H1 (cell line): ENCODE measurements around the gene IFNGR1. TPM values are rescaled to one million over a fixed set of nuclear protein-coding genes. Genes with fewer than 3 reads are reported as not detected.

Source experiments
- CTCF ChIA-PET: fragments of 300-600 bp; sonication (Branson Sonifier 250); formaldehyde crosslinking; loops from one replicate; lab custom pipeline; 2021; ENCODE audit not compliant: partially characterized antibody; lab: Charles Lee
- POLR2A ChIA-PET: fragments of 300-600 bp; sonication (Branson Sonifier 250); formaldehyde crosslinking; loops from one replicate; lab custom pipeline; 2021; ENCODE audit warnings: inconsistent platforms; ENCODE audit not compliant: partially characterized antibody; lab: Charles Lee
- DNase-seq, 2 experiments: peaks; one replicate each; pipeline versions ENCODE4 v3.0.0 to v3.0.0-alpha.2; 2010 to 2022; ENCODE audit warnings: low spot score in 2 of 2, low read depth in 1 of 2, mixed read lengths in 1 of 2
- FAIRE-seq: peaks from 2 replicates; lab custom pipeline; 2011; peaks lifted over from hg19 to GRCh38; lab: Jason Lieb, UNC
- H2AFZ ChIP-seq: 2 replicates; pipeline ENCODE4 v1.8.1; 2012; ENCODE audit warnings: low read length, inconsistent platforms
- H2AK5ac ChIP-seq: 2 replicates; pipeline ENCODE4 v1.6.1; 2013; ENCODE audit warnings: low read depth, low read length
- H2BK120ac ChIP-seq: replicated peaks from 2 replicates; pipeline ENCODE3; 2013; ENCODE audit warnings: low read depth, low read length, inconsistent platforms
- H2BK12ac ChIP-seq: 2 replicates; pipeline ENCODE4 v1.6.1; 2013; ENCODE audit warnings: low read depth, low read length
- H2BK15ac ChIP-seq: 2 replicates; pipeline ENCODE4 v1.6.1; 2013; ENCODE audit warnings: low read length
- H2BK20ac ChIP-seq: 2 replicates; pipeline ENCODE4 v1.6.1; 2013; ENCODE audit warnings: low read length
- H2BK5ac ChIP-seq: 2 replicates; pipeline ENCODE4 v1.6.1; 2013; ENCODE audit warnings: low read depth, low read length
- H3K14ac ChIP-seq: 2 replicates; pipeline ENCODE4 v1.6.1; 2013; ENCODE audit warnings: inconsistent platforms; ENCODE audit not compliant: insufficient read length
- H3K18ac ChIP-seq: 2 replicates; pipeline ENCODE4 v1.6.1; 2013; ENCODE audit warnings: low read length; ENCODE audit errors: extremely low read depth
- H3K23ac ChIP-seq: 2 replicates; pipeline ENCODE4 v1.6.1; 2013; ENCODE audit warnings: inconsistent platforms; ENCODE audit not compliant: insufficient read length
- H3K23me2 ChIP-seq: 2 replicates; pipeline ENCODE4 v1.6.1; 2013; ENCODE audit warnings: low read depth, low read length
- H3K27ac ChIP-seq: 2 replicates; pipeline ENCODE4 v1.6.1; 2011; ENCODE audit warnings: low read depth, low read length, inconsistent platforms
- H3K27me3 ChIP-seq, 4 experiments: replicated peaks in 1 of 4; 1 replicate in 1 of 4; 2 replicates in 3 of 4; pipeline versions ENCODE4 v1.6.1 to v1.8.1; 2011 to 2013; ENCODE audit warnings: low read length in 3 of 4, mild to moderate bottlenecking in 3 of 4, inconsistent platforms in 2 of 4, mixed read lengths in 2 of 4, moderate library complexity in 1 of 4; ENCODE audit not compliant: control insufficient read depth in 3 of 4, insufficient read depth in 3 of 4; ENCODE audit errors: extremely low read depth in 1 of 4
- H3K36me3 ChIP-seq, 4 experiments: 2 replicates each; pipeline versions ENCODE4 v1.6.1 to v1.8.1; 2011 to 2013; ENCODE audit warnings: mild to moderate bottlenecking in 4 of 4, low read length in 3 of 4, moderate library complexity in 2 of 4, control low read depth in 1 of 4, inconsistent platforms in 1 of 4; ENCODE audit not compliant: insufficient read depth in 4 of 4, control insufficient read depth in 2 of 4
- H3K4ac ChIP-seq: replicated peaks from 2 replicates; pipeline ENCODE3; 2013; ENCODE audit warnings: low read length, low read depth, mixed read lengths, inconsistent platforms; ENCODE audit not compliant: insufficient read length
- H3K4me1 ChIP-seq, 4 experiments: replicated peaks in 1 of 4; 1 replicate in 1 of 4; 2 replicates in 3 of 4; pipeline versions ENCODE4 v1.6.1 to v1.8.1; 2011 to 2013; ENCODE audit warnings: low read length in 3 of 4, inconsistent platforms in 2 of 4, mixed read lengths in 1 of 4; ENCODE audit not compliant: insufficient read depth in 4 of 4, control insufficient read depth in 3 of 4
- H3K4me2 ChIP-seq, 2 experiments: 2 replicates each; pipeline versions ENCODE4 v1.6.1 to v1.8.1; 2011 to 2013; ENCODE audit warnings: low read depth in 2 of 2, low read length in 2 of 2, control low read depth in 1 of 2, inconsistent platforms in 1 of 2, mild to moderate bottlenecking in 1 of 2; ENCODE audit not compliant: insufficient read depth in 1 of 2
- H3K4me3 ChIP-seq, 4 experiments: fragments of 200-600, 300-600 bp in 1 of 4; sonication (generic), shearing (Covaris generic), sonication (Bioruptor Twin) in 1 of 4; 2 replicates each; pipeline versions ENCODE4 v1.5.1 to v1.8.1; 2011 to 2016; ENCODE audit warnings: low read length in 4 of 4, low read depth in 3 of 4, control low read depth in 2 of 4, inconsistent platforms in 2 of 4, mild to moderate bottlenecking in 2 of 4, mixed read lengths in 1 of 4, moderate library complexity in 1 of 4; ENCODE audit not compliant: insufficient read depth in 2 of 4; ENCODE audit errors: extremely low read depth in 1 of 4
- H3K56ac ChIP-seq: replicated peaks from 2 replicates; pipeline ENCODE3; 2013; ENCODE audit warnings: low read depth, mild to moderate bottlenecking, mixed read lengths, low read length, inconsistent platforms; ENCODE audit not compliant: insufficient read length
- H3K79me1 ChIP-seq: 2 replicates; pipeline ENCODE4 v1.6.1; 2013; ENCODE audit warnings: low read depth, low read length, control low read depth
- H3K79me2 ChIP-seq, 2 experiments: 2 replicates each; pipeline versions ENCODE4 v1.6.1 to v1.8.1; 2012 to 2013; ENCODE audit warnings: low read length in 2 of 2, mild to moderate bottlenecking in 2 of 2, inconsistent platforms in 1 of 2; ENCODE audit not compliant: insufficient read depth in 2 of 2, control insufficient read depth in 1 of 2
- H3K9ac ChIP-seq, 4 experiments: replicated peaks in 1 of 4; 1 replicate in 1 of 4; 2 replicates in 3 of 4; pipeline versions ENCODE4 v1.6.1 to v1.8.1; 2011 to 2013; ENCODE audit warnings: low read depth in 3 of 4, low read length in 3 of 4, control low read depth in 2 of 4, mild to moderate bottlenecking in 2 of 4, moderate library complexity in 2 of 4, inconsistent platforms in 1 of 4; ENCODE audit errors: extremely low read depth in 1 of 4
- H3K9me3 ChIP-seq, 2 experiments: 2 replicates each; pipeline versions ENCODE4 v1.6.1 to v1.8.1; 2012 to 2013; ENCODE audit warnings: mild to moderate bottlenecking in 2 of 2, moderate library complexity in 2 of 2, control low read depth in 1 of 2, inconsistent platforms in 1 of 2, low read depth in 1 of 2, low read length in 1 of 2, mixed read lengths in 1 of 2; ENCODE audit not compliant: insufficient read depth in 2 of 2
- H4K20me1 ChIP-seq, 2 experiments: replicated peaks in 1 of 2; 2 replicates each; pipeline versions ENCODE3 to v1.8.1; 2011 to 2013; ENCODE audit warnings: inconsistent platforms in 2 of 2, low read length in 2 of 2, mild to moderate bottlenecking in 1 of 2; ENCODE audit not compliant: insufficient read depth in 2 of 2, control insufficient read depth in 1 of 2
- H4K5ac ChIP-seq: 2 replicates; pipeline ENCODE4 v1.6.1; 2013; ENCODE audit warnings: low read length, low read depth, mixed read lengths, inconsistent platforms; ENCODE audit not compliant: insufficient read length
- H4K8ac ChIP-seq: 2 replicates; pipeline ENCODE4 v1.8.0; 2013; ENCODE audit warnings: mild to moderate bottlenecking, moderate library complexity, low read length, inconsistent platforms; ENCODE audit not compliant: insufficient read depth; ENCODE audit errors: extremely low read depth
- H4K91ac ChIP-seq: replicated peaks from 2 replicates; pipeline ENCODE3; 2013; ENCODE audit warnings: low read length, mixed read lengths, inconsistent platforms; ENCODE audit not compliant: insufficient read length
- ASH2L ChIP-seq: fragments of 200-600, 300-600 bp; sonication (generic); IDR thresholded peaks from one replicate; pipeline ENCODE4 v1.7.1; 2017; ENCODE audit warnings: low read length
- KDM5A ChIP-seq: fragments of 200-600 bp; IDR thresholded peaks from 2 replicates; pipeline ENCODE4 v1.7.1; 2012; ENCODE audit warnings: mild to moderate bottlenecking, low read length, inconsistent platforms, mixed read lengths
- PHF8 ChIP-seq: fragments of 200-600 bp; sonication (generic); conservative IDR thresholded peaks from 2 replicates; pipeline ENCODE4 v1.7.1; 2012; ENCODE audit warnings: low read depth, mild to moderate bottlenecking, inconsistent platforms, low read length, moderate library complexity
- POLR2A ChIP-seq, 2 experiments: IDR thresholded peaks; 1 replicate in 1 of 2; 2 replicates in 1 of 2; pipeline ENCODE4 v1.6.1; 2011; ENCODE audit warnings: low read depth in 2 of 2, low read length in 2 of 2, mild to moderate bottlenecking in 2 of 2; ENCODE audit errors: control extremely low read depth in 1 of 2
- POLR2AphosphoS5 ChIP-seq: IDR thresholded peaks from 2 replicates; pipeline ENCODE4 v1.6.1; 2011; ENCODE audit warnings: low read depth, low read length
- SP4 ChIP-seq: IDR thresholded peaks from 2 replicates; pipeline ENCODE4 v1.6.1; 2012; ENCODE audit warnings: low read length, inconsistent platforms
- TCF12 ChIP-seq: IDR thresholded peaks from 2 replicates; pipeline ENCODE4 v1.6.1; 2011; ENCODE audit warnings: low read depth, mild to moderate bottlenecking, low read length
- YY1 ChIP-seq: IDR thresholded peaks from 2 replicates; pipeline ENCODE4 v1.6.1; 2011; ENCODE audit warnings: low read depth, mild to moderate bottlenecking, low read length
- polyA plus RNA-seq, 7 experiments: library from polyadenylated mRNA; depleted of rRNA in 3 of 7; stranded (reverse) in 5 of 7; unstranded in 2 of 7; fragments of >200 nt in 5 of 7; fragments of 200-250 nt in 2 of 7; gene quantifications; 1 replicate in 5 of 7; 2 replicates in 1 of 7; 4 replicates in 1 of 7; pipeline versions ENCODE4 v1.2.1 to v1.2.3, GENCODE V29; 2011 to 2013; ENCODE audit warnings: missing spikeins in 2 of 7, mixed read lengths in 2 of 7
- total RNA-seq: library from RNA; stranded (reverse); fragmentation: NEBNext Ultra II Directional; extraction: Animal tissue kit (Norgen Biotek cat#: 25700); gene quantifications from 2 replicates; pipeline ENCODE4 v1.2.1, GENCODE V29; 2021

Gene IFNGR1
- total and polyA plus RNA-seq, 2 of the 8 experiments (the other 6 are each of a cell fraction or from before 2014, with no cell fraction given): 9.7 to 20.9 TPM

GRCh38 chr6:137248702-137249101, 29.5 kb upstream of the IFNGR1 start (continued):
- TF ChIP-seq TCF12 (no peak), YY1 (no peak)

GRCh38 chr6:137247724-137248123, 28.5 kb upstream of the IFNGR1 start:
- H3K36me3 ChIP-seq: no peaks in the 10 kb centered on the region
- H3K23me2 ChIP-seq: no peaks in the 10 kb centered on the region
- no peak overlapping the region for H2AK5ac ChIP-seq
- H3K79me2 ChIP-seq: no peaks in the 10 kb centered on the region
- H3K14ac ChIP-seq: no peak overlapping the region
- no peak overlapping the region for H3K9ac ChIP-seq
- ChIA-PET POLR2A (no interaction called here), CTCF (interaction anchor here (0.6 to 1.1 kb wide), 4 partner anchors 16 to 757 kb away, joined by 3 to 5 read pairs (median 3); no protein-coding TSS in a partner anchor)
- H3K4ac ChIP-seq: no peak overlapping the region
- H4K91ac ChIP-seq: no peak overlapping the region
- DNase-seq: no peak
- H4K5ac ChIP-seq: no peak overlapping the region
- H4K8ac ChIP-seq: no peak overlapping the region
- no peaks in the 10 kb centered on the region for H3K4me1 ChIP-seq
- no peak overlapping the region for H2BK20ac ChIP-seq
- no peaks in the 10 kb centered on the region for H3K79me1 ChIP-seq
- H3K27me3 ChIP-seq: no peaks in the 10 kb centered on the region
- FAIRE-seq: no peak
- no peak overlapping the region for H3K4me2 ChIP-seq
- no peak overlapping the region for H2AFZ ChIP-seq
- no peak overlapping the region for H2BK5ac ChIP-seq
- no peak overlapping the region for H2BK15ac ChIP-seq
- H3K23ac ChIP-seq: no peak overlapping the region
- no peak overlapping the region for H3K18ac ChIP-seq
- no peak overlapping the region for H2BK12ac ChIP-seq
- H3K56ac ChIP-seq: no peak overlapping the region
- no peak overlapping the region for H3K4me3 ChIP-seq
- no peak overlapping the region for H2BK120ac ChIP-seq
- no peak overlapping the region for H3K27ac ChIP-seq
- H3K9me3 ChIP-seq: no peaks in the 10 kb centered on the region
- H4K20me1 ChIP-seq: no peaks in the 10 kb centered on the region
- TF ChIP-seq SP4 (no peak), KDM5A (no peak), POLR2AphosphoS5 (no peak), POLR2A (IDR thresholded peaks at IDR 0.05; ENCODE audit: control extremely low read depth in 1 of 2, low read depth in 2 of 2, low read length in 2 of 2) (no peak), PHF8 (no peak), ASH2L (no peak)
